ENCODE measurements around the gene RAB8A.

DNA sequence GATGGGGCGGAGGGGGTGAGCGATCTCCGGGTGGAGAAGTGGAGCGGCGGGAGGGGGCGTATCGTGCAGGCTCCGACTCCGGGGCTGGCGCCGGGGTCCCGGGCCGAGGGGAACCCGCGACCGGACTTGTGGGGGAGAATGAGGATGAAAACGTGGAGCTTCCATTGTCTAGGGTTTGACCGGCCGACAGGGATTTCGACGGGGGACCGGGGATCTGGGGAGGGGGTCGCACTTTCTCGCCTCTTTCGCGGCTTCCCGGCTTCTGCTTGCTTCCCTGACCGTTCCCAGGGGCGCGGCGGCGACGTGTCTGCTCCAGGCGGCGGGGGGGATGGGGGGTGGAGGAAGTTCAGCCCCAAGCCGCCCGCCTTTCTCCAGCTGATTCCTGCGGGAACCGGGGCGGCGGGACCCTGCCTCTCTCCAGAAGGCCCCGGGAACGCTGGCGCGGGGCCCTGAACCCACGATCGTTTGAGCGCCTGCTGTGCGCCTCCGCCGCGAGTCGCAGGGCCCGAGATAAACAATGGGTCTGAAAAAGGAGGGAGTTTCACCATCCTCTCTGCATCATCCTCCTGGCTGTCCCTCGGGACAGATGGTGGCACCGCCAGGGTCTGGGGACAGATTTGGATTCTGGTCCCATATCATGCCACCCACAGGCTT lies 34.6 kb upstream of the RAB8A start:
- TF ChIP-seq, protein P1, sequence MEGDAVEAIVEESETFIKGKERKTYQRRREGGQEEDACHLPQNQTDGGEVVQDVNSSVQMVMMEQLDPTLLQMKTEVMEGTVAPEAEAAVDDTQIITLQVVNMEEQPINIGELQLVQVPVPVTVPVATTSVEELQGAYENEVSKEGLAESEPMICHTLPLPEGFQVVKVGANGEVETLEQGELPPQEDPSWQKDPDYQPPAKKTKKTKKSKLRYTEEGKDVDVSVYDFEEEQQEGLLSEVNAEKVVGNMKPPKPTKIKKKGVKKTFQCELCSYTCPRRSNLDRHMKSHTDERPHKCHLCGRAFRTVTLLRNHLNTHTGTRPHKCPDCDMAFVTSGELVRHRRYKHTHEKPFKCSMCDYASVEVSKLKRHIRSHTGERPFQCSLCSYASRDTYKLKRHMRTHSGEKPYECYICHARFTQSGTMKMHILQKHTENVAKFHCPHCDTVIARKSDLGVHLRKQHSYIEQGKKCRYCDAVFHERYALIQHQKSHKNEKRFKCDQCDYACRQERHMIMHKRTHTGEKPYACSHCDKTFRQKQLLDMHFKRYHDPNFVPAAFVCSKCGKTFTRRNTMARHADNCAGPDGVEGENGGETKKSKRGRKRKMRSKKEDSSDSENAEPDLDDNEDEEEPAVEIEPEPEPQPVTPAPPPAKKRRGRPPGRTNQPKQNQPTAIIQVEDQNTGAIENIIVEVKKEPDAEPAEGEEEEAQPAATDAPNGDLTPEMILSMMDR (IDR thresholded peaks at IDR 0.05 in 4 of 5, conservative IDR thresholded peaks at IDR 0.05 in 1 of 5), result no peak
- no peak for TF ChIP-seq POLR2A (IDR thresholded peaks at IDR 0.05)
